Coronary artery (tissue), 2 donors: Measurements from ENCODE around the gene CCDC3.

Experiments used
- DNase-seq: peaks from one replicate; pipeline ENCODE4 v3.0.0-alpha.2; 2017; ENCODE audit warnings: low spot score
- H3K27ac ChIP-seq, 2 donors: fragments of 200-600 bp; sonication (generic); one replicate each; pipeline ENCODE4 v1.5.1; 2016 to 2019
- H3K4me3 ChIP-seq: fragments of 200-600 bp; sonication (generic); 2 replicates; pipeline ENCODE4 v1.5.1; 2016; ENCODE audit warnings: mild to moderate bottlenecking, moderate library complexity
- CTCF ChIP-seq: fragments of 200-600 bp; sonication (generic); IDR thresholded peaks from one replicate; pipeline ENCODE4 v1.5.1; 2019; ENCODE audit warnings: antibody characterized with exemption

The CCDC3 gene

GRCh38 chr10:12852687-12853086, 148.8 kb downstream of the CCDC3 start:
- no peak for TF ChIP-seq CTCF
- Histone ChIP-seq H3K4me3 (no peak overlapping the region), H3K27ac (no peak overlapping the region)
- DNase-seq = no peak

GRCh38 chr10:12849319-12850181, 152.0 kb downstream of the CCDC3 start:
- Histone ChIP-seq H3K27ac (no peak overlapping the region), H3K4me3 (no peak overlapping the region)
- TF ChIP-seq CTCF = no peak
- DNase-seq = no peak

- TF ChIP-seq CTCF = no peak
- Histone ChIP-seq H3K4me3 (no peak overlapping the region), H3K27ac (no peak overlapping the region)
- no peak for DNase-seq
Measured at GRCh38 chr10:12848439-12849173, 152.9 kb downstream of the CCDC3 start.

GRCh38 chr10:12847361-12847975, 154.0 kb downstream of the CCDC3 start:
- TF ChIP-seq CTCF = no peak
- Histone ChIP-seq H3K4me3 (no peak overlapping the region), H3K27ac (no peak overlapping the region)
- no peak for DNase-seq

- no peak for DNase-seq
- TF ChIP-seq CTCF = no peak
Measured at GRCh38 chr10:12846718-12847117, 154.8 kb downstream of the CCDC3 start.

More at GRCh38 chr10:12846718-12847117, 154.8 kb downstream of the CCDC3 start:
- Histone ChIP-seq H3K27ac (no peak overlapping the region), H3K4me3 (no peak overlapping the region)
